ENCODE data around the gene SLC9A3. TPM values are rescaled to one million over a fixed set of nuclear protein-coding genes. Genes with fewer than 3 reads are reported as not detected.

The SLC9A3 gene
- total and polyA plus RNA-seq, 3 experiments from 2014 or later: 2.4 to 2.6 (median 2.5) TPM

DNA sequence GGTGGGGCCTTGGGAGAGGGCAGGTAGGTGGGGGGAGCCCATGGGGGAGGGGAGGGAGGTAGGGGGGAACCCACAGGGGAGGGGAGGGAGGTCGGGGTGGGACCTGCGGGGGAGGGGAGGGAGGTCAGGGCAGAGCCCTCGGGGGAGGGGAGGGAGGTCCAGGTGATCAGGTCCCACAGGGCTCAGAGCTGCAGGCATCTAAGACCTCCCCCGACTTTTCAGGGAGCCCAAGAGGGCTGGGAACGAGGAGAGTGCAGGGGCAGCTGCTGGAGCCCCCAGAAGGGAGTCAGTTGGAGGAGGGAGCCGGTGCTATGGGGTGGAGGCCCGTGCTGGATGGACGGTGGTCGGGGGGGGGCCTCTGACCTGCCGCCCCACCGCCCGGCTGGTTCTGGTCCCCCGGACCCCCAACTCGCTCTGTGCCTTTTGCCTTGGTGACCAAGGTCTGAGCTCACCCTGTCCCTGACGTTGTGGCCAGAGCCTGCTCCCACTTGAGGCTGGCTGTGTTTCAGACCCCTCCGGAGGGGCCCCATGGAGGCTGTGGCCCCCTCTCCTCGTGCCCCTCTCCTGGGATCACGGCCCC is 31.8 kb downstream of the SLC9A3 start:
- no peak overlapping the region for H3K27ac ChIP-seq (ENCODE audit: low read depth, low read length)
- no peaks in the 10 kb centered on the region for H3K36me3 ChIP-seq (ENCODE audit: insufficient read depth, low read length)
- Mint-ChIP-seq H3K4me3 (no peak overlapping the region), H3K27ac (no peak overlapping the region), H3K27me3 (no peaks in the 10 kb centered on the region), H3K36me3 (no peaks in the 10 kb centered on the region), H3K9me3 (no peaks in the 10 kb centered on the region), H3K4me1 (no peaks in the 10 kb centered on the region)
- POLR2A ChIA-PET: no interaction called here
- H3K4me1 ChIP-seq (ENCODE audit: insufficient read depth, low read length): no peaks in the 10 kb centered on the region
- no peaks in the 10 kb centered on the region for H3K27me3 ChIP-seq (ENCODE audit: insufficient read depth, low read length, poor library complexity, severe bottlenecking)
- no peaks in the 10 kb centered on the region for H3K9me3 ChIP-seq (ENCODE audit: low read length)
- CTCF ChIA-PET: no interaction called here
- H3K4me3 ChIP-seq (ENCODE audit: low read length): no peak overlapping the region
- no peak for DNase-seq

DNA sequence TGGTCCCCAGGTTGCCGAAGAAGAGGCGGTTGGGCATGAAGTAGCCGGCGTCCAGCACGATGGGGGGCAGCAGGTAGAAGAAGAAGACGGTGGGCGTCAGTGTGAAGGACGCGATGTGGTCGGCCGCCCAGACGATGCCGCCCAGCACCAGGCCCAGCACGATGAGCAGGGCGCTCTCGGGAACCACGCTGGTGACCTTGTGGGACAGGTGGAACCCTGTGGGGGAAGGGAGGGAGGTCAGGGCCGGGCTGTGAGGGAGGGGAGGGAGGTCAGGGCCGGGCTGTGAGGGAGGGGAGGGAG is 32.4 kb downstream of the SLC9A3 start:
- POLR2A ChIA-PET: no interaction called here
- no peak overlapping the region for H3K27ac ChIP-seq (ENCODE audit: low read depth, low read length)
- Mint-ChIP-seq H3K4me3 (no peak overlapping the region), H3K27ac (no peak overlapping the region), H3K4me1 (no peaks in the 10 kb centered on the region), H3K9me3 (no peaks in the 10 kb centered on the region), H3K36me3 (no peaks in the 10 kb centered on the region), H3K27me3 (no peaks in the 10 kb centered on the region)
- no peaks in the 10 kb centered on the region for H3K36me3 ChIP-seq (ENCODE audit: insufficient read depth, low read length)
- H3K9me3 ChIP-seq (ENCODE audit: low read length): no peaks in the 10 kb centered on the region
- no peak overlapping the region for H3K4me3 ChIP-seq (ENCODE audit: low read length)
- H3K27me3 ChIP-seq (ENCODE audit: insufficient read depth, low read length, poor library complexity, severe bottlenecking): no peaks in the 10 kb centered on the region
- no peaks in the 10 kb centered on the region for H3K4me1 ChIP-seq (ENCODE audit: insufficient read depth, low read length)
- no peak for DNase-seq
- CTCF ChIA-PET: no interaction called here

DNA sequence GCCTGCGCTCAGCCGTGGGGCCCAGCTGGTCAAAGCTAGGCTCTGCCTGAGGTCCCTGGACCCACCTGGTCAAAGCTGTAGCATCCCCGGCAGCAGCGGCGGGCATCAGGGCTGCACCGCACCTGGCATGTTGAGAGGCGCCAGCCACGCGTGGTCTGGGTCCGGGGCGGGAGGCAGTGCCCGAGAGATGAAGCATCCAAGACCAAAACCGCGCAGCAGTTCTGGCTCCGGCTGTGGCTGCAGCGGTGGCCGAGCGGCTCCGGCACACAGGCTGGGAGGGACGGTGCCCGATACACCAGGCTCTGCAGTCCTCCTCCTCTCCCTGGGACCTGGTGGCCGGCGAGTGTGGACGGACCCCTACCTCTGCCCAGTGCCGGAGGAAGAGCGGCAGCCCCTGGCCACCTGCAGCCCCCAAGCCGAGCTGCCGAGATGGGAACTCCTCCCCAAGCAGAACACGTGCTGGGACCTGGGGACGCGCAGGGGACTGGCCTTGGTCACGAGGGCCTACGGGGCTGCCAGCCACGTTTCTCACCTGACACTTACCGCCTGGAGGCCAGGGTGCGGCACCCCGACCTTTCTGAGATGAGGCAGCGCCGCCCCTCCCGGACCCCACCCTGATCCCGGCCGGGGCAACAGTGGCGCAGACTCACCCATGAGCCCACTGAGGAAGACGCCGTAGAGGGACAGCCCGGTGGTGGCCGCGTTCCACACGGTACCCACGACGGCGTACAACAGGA is 33.0 kb downstream of the SLC9A3 start:
- no peaks in the 10 kb centered on the region for H3K27me3 ChIP-seq (ENCODE audit: insufficient read depth, low read length, poor library complexity, severe bottlenecking)
- no peak overlapping the region for H3K27ac ChIP-seq (ENCODE audit: low read depth, low read length)
- H3K4me3 Mint-ChIP-seq: no peak overlapping the region
- no peaks in the 10 kb centered on the region for H3K36me3 Mint-ChIP-seq
- peaks cover 0 to 3% of the 10 kb centered on the region in 2 donors for H3K27me3 Mint-ChIP-seq
- H3K4me1 Mint-ChIP-seq: peaks cover 0 to 3% (median 0%) of the 10 kb centered on the region in 3 donors
- no peaks in the 10 kb centered on the region for H3K36me3 ChIP-seq (ENCODE audit: insufficient read depth, low read length)
- H3K9me3 ChIP-seq (ENCODE audit: low read length): no peaks in the 10 kb centered on the region
- POLR2A ChIA-PET: no interaction called here
- H3K4me3 ChIP-seq (ENCODE audit: low read length): no peak overlapping the region
- no peak overlapping the region for H3K27ac Mint-ChIP-seq
- DNase-seq: no peak
- no peaks in the 10 kb centered on the region for H3K9me3 Mint-ChIP-seq
- CTCF ChIA-PET: no interaction called here
- no peaks in the 10 kb centered on the region for H3K4me1 ChIP-seq (ENCODE audit: insufficient read depth, low read length)

DNA sequence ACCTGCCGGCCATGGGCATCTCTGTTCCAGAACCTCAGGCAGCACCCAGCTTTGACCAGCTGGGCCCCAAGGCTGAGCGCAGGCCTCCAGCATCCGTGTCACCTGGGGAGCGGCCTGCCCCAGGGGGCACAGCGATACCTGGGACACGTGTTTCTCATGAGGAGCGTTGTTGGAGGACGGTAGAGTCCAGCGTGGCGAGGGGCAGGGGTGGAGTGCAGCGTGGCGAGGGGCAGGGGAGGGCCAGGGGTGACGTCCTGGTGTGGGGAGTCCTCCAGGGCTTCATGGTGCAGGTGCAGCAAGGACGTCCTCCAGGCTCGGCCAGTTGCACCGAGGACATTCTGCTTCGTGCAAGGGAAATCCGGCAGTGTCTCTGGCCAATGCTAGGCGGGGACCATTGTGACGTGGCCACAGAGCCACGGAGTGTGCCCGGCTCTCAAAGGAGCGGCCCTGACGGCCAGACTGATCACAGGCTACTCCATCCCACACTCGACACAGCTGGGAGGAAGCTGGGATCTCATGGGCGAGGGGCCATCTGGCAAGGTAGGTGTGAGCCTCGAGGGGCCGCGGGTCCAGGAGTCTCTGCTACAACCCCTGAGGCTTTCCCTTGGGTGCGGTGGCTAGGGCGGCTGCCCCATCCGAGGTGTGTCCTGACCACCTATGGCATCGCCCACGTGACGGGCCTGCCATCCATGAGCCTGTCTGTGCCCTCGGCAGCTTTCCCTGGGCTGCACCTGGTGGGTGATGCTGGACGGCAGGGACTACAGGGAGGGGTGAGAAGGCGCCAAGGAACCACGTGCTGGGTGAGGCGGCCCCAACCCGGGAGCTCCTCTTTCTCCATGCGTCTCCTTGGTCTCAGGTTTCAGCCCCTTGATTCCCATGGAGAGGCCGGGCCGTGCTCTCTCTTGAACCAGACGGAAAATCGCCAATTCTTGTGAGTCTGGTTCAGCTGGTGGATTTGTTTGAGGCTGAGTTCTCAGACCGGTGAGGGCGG is 33.8 kb downstream of the SLC9A3 start:
- ChIA-PET CTCF (no interaction called here), POLR2A (no interaction called here)
- Mint-ChIP-seq H3K36me3 (no peaks in the 10 kb centered on the region), H3K9me3 (no peaks in the 10 kb centered on the region), H3K4me3 (no peak overlapping the region), H3K4me1 (peaks cover 0 to 12% (median 0%) of the 10 kb centered on the region in 3 donors), H3K27me3 (peaks cover 0 to 4% of the 10 kb centered on the region in 2 donors), H3K27ac (no peak overlapping the region)
- Histone ChIP-seq H3K27me3 (ENCODE audit: insufficient read depth, low read length, poor library complexity, severe bottlenecking) (no peaks in the 10 kb centered on the region), H3K9me3 (ENCODE audit: low read length) (no peaks in the 10 kb centered on the region), H3K4me1 (ENCODE audit: insufficient read depth, low read length) (peaks cover 4% of the 10 kb centered on the region), H3K27ac (ENCODE audit: low read depth, low read length) (no peak overlapping the region), H3K4me3 (ENCODE audit: low read length) (no peak overlapping the region), H3K36me3 (ENCODE audit: insufficient read depth, low read length) (no peaks in the 10 kb centered on the region)
- no peak for DNase-seq

DNA sequence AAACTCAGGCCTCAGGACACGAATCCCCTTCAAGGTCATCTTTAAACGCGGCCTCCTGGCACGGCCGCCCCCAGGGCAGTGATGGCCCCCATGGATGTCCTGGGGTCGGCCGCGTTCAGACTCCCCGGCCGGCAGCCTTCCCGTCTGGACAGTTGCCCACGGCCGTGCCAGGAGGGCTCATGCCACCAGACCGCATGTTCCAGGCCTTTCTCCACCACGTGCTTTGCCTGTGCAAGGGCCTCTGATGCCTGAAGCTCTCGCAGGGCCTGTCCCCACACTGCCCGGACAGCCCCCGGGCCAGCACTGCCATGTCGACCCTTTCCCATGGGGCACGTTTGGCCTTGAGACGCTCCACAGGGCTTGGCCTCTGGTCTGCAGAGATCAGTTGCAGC is 34.6 kb downstream of the SLC9A3 start:
- H3K4me3 Mint-ChIP-seq: no peak overlapping the region
- ChIA-PET POLR2A (no interaction called here), CTCF (no interaction called here)
- peaks cover 4% of the 10 kb centered on the region for H3K4me1 ChIP-seq (ENCODE audit: insufficient read depth, low read length)
- H3K36me3 Mint-ChIP-seq: no peaks in the 10 kb centered on the region
- H3K27me3 Mint-ChIP-seq: peaks cover 5 to 11% of the 10 kb centered on the region in 2 donors
- no peaks in the 10 kb centered on the region for H3K9me3 ChIP-seq (ENCODE audit: low read length)
- peaks cover 0 to 14% (median 2%) of the 10 kb centered on the region in 3 donors for H3K4me1 Mint-ChIP-seq
- H3K36me3 ChIP-seq (ENCODE audit: insufficient read depth, low read length): no peaks in the 10 kb centered on the region
- H3K9me3 Mint-ChIP-seq: no peaks in the 10 kb centered on the region
- no peak overlapping the region for H3K27ac Mint-ChIP-seq
- H3K27ac ChIP-seq (ENCODE audit: low read depth, low read length): no peak overlapping the region
- DNase-seq: no peak
- H3K27me3 ChIP-seq (ENCODE audit: insufficient read depth, low read length, poor library complexity, severe bottlenecking): no peaks in the 10 kb centered on the region
- no peak overlapping the region for H3K4me3 ChIP-seq (ENCODE audit: low read length)

DNA sequence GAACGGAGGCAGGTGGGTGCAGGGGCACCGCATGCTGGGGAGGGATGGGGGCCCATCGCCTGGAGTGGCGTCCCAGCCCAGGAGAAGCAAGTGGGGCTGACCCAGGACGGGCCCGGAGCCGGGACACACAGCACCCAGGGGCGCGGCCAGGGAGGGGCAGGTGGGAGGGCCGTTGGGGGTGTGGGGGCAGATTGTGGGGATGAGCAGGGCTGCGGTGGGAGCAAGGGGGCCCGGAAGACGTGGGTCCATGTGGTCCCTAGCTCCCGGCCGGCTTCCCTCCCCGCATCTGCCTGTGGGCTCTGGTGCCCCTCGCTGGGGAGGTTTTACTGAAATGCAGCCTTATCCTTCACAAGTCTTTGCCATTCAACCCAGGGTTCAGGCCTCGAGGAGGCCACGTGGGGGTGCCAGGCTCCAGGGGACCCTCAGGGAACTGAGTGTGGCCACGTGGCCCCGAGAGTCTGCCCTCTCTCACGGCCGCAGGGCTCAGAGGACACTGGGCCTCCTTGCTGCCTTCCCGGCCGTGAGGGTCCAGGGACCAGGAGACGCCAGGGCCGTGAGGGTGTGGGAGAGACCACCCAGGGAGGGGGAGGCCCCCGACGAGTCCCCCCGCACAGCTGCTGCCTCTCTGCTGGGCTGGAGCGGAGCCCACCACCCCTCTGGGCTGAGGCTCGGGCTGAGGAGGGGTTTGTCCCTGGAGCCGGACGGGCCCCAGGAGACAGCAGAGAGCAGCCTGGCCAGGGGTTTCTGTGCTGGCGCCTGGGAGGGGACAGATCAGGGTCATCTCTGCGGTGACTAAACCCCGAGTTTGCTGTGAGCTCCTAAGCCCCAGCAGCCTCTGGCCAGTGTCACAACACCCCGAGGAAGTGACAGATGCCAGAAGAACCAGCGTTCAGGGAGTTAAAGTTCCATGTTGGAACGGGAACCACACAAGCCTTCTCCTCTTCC is 35.2 kb downstream of the SLC9A3 start:
- Mint-ChIP-seq H3K36me3 (no peaks in the 10 kb centered on the region), H3K4me3 (no peak overlapping the region), H3K27ac (peak overlapping the region in 1 of 8 donors; percentile 60), H3K27me3 (peaks cover 6 to 11% of the 10 kb centered on the region in 2 donors), H3K9me3 (no peaks in the 10 kb centered on the region), H3K4me1 (peaks cover 0 to 14% (median 2%) of the 10 kb centered on the region in 3 donors)
- no peak overlapping the region for H3K4me3 ChIP-seq (ENCODE audit: low read length)
- no peak for DNase-seq
- no peaks in the 10 kb centered on the region for H3K9me3 ChIP-seq (ENCODE audit: low read length)
- H3K36me3 ChIP-seq (ENCODE audit: insufficient read depth, low read length): no peaks in the 10 kb centered on the region
- H3K4me1 ChIP-seq (ENCODE audit: insufficient read depth, low read length): peaks cover 4% of the 10 kb centered on the region
- H3K27ac ChIP-seq (ENCODE audit: low read depth, low read length): no peak overlapping the region
- ChIA-PET POLR2A (no interaction called here), CTCF (no interaction called here)
- no peaks in the 10 kb centered on the region for H3K27me3 ChIP-seq (ENCODE audit: insufficient read depth, low read length, poor library complexity, severe bottlenecking)

DNA sequence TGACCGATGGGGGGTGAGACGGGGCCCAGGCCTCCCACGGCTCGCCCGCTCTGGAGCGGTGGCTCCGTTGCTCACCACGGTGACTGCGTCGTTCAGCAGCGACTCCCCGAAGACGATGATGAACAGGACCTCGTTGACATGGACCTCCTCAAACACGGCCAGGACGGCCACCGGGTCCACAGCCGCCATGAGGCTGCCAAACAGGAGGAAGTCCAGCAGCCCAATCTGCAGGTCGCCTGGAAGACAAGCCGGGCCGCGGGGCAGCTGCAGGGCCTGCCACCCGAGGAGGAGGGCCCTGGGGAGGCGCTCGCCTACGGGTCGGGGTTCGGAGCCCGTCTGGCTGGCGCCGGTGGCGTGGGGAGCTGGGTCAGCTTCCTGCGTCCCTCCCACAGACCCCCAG is 36.0 kb downstream of the SLC9A3 start:
- no peaks in the 10 kb centered on the region for H3K36me3 Mint-ChIP-seq
- H3K4me3 Mint-ChIP-seq: peak overlapping the region in 1 of 7 donors; percentile 56
- DNase-seq: no peak
- H3K27ac Mint-ChIP-seq: no peak overlapping the region
- no peaks in the 10 kb centered on the region for H3K9me3 ChIP-seq (ENCODE audit: low read length)
- H3K4me1 Mint-ChIP-seq: peaks cover 0 to 14% (median 2%) of the 10 kb centered on the region in 3 donors
- H3K4me3 ChIP-seq (ENCODE audit: low read length): no peak overlapping the region
- CTCF ChIA-PET: no interaction called here
- no peaks in the 10 kb centered on the region for H3K36me3 ChIP-seq (ENCODE audit: insufficient read depth, low read length)
- H3K27me3 Mint-ChIP-seq: peaks cover 6 to 11% of the 10 kb centered on the region in 2 donors
- H3K4me1 ChIP-seq (ENCODE audit: insufficient read depth, low read length): peaks cover 4% of the 10 kb centered on the region
- no peaks in the 10 kb centered on the region for H3K27me3 ChIP-seq (ENCODE audit: insufficient read depth, low read length, poor library complexity, severe bottlenecking)
- H3K27ac ChIP-seq (ENCODE audit: low read depth, low read length): no peak overlapping the region
- POLR2A ChIA-PET: no interaction called here
- no peaks in the 10 kb centered on the region for H3K9me3 Mint-ChIP-seq
